ENCODE data around the gene SDHAF2.

The SDHAF2 gene

DNA sequence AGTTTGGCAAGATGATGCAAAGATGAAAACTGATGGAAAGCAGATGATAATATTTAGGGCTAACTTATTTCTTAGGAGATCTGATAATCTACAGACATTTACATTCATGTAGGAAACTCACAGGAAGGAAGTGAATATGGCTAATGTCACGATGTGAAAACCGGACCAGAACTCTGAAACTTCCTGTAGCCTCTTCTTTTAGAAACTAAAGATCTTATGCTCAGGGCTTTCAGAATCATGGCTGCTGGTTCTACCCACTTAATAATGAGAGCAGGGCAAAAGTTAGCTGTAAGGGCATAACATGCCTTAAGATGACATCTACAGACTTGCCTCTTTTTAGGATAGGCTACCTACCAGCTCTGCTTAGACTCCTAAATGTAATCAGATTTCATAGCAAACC lies 15.4 kb upstream of the SDHAF2 start:
- H3K4me1 ChIP-seq (ENCODE audit: low read length) = peaks cover 47% of the 10 kb centered on the region
- no peak overlapping the region for H2AFZ ChIP-seq (ENCODE audit: low read length)
- peak overlapping the region; percentile 47; the same call in 1 of the 2 replicates for H3K4me2 ChIP-seq (ENCODE audit: low read depth, low read length)
- H3K79me2 ChIP-seq (ENCODE audit: low read length) = peaks cover 75% of the 10 kb centered on the region
- peaks cover 34% of the 10 kb centered on the region for H3K36me3 ChIP-seq (replicated peaks; ENCODE audit: insufficient read depth, low read length)
- DNase-seq = peak; percentile 60
- H3F3A ChIP-seq (ENCODE audit: insufficient read depth, low read length) = peaks cover 27% of the 10 kb centered on the region
- H3K27me3 ChIP-seq (replicated peaks; ENCODE audit: insufficient read depth, low read length) = no peaks in the 10 kb centered on the region
- H3K9me2 ChIP-seq (replicated peaks; ENCODE audit: insufficient read depth, low read length) = no peaks in the 10 kb centered on the region
- H3K4me3 ChIP-seq (ENCODE audit: low read length) = no peak overlapping the region
- no peaks in the 10 kb centered on the region for H4K20me1 ChIP-seq (ENCODE audit: insufficient read depth, low read length)
- H3K27ac ChIP-seq (ENCODE audit: low read length) = peak overlapping the region; percentile 81
- peak overlapping the region; percentile 22; the same call in 1 of the 2 replicates for H3K9ac ChIP-seq (ENCODE audit: low read length)
- H3K9me3 ChIP-seq (replicated peaks; ENCODE audit: insufficient read depth, low read length) = no peaks in the 10 kb centered on the region
- TF ChIP-seq EZH2phosphoT487 (IDR thresholded peaks at IDR 0.05; ENCODE audit: low read length) (no peak), EZH2 (optimal IDR thresholded peaks at IDR 0.05; ENCODE audit: low read depth, low read length) (no peak)
- TF ChIP-seq, protein P1, sequence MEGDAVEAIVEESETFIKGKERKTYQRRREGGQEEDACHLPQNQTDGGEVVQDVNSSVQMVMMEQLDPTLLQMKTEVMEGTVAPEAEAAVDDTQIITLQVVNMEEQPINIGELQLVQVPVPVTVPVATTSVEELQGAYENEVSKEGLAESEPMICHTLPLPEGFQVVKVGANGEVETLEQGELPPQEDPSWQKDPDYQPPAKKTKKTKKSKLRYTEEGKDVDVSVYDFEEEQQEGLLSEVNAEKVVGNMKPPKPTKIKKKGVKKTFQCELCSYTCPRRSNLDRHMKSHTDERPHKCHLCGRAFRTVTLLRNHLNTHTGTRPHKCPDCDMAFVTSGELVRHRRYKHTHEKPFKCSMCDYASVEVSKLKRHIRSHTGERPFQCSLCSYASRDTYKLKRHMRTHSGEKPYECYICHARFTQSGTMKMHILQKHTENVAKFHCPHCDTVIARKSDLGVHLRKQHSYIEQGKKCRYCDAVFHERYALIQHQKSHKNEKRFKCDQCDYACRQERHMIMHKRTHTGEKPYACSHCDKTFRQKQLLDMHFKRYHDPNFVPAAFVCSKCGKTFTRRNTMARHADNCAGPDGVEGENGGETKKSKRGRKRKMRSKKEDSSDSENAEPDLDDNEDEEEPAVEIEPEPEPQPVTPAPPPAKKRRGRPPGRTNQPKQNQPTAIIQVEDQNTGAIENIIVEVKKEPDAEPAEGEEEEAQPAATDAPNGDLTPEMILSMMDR (IDR thresholded peaks at IDR 0.05; ENCODE audit: low read length) = no peak

DNA sequence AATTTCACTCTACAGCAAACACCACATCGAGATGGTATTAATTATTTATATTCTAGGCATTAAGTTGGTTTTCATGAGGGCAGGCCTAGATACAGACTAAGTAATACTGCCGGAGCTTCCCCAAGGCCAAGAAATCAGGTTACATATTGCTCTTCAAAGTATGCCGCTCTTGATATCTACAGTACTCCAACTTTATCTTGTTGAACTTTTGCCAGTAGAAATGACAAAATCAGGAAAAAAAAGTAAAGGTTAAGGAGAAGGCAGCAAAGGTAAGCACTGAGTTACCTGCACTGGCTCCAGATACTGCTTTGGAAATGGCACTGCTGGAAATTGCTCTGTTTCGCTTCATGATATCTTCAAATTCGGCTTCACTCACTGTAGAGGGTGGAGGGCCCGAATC lies 14.5 kb upstream of the SDHAF2 start:
- H3K27me3 ChIP-seq (replicated peaks; ENCODE audit: insufficient read depth, low read length) = no peaks in the 10 kb centered on the region
- H3K79me2 ChIP-seq (ENCODE audit: low read length) = peaks cover 77% of the 10 kb centered on the region
- H3K9me2 ChIP-seq (replicated peaks; ENCODE audit: insufficient read depth, low read length) = no peaks in the 10 kb centered on the region
- H3K9me3 ChIP-seq (replicated peaks; ENCODE audit: insufficient read depth, low read length) = no peaks in the 10 kb centered on the region
- TF ChIP-seq, protein P1 (IDR thresholded peaks at IDR 0.05; ENCODE audit: low read length) = no peak
- TF ChIP-seq EZH2phosphoT487 (IDR thresholded peaks at IDR 0.05; ENCODE audit: low read length) (no peak), EZH2 (optimal IDR thresholded peaks at IDR 0.05; ENCODE audit: low read depth, low read length) (no peak)
- peak overlapping the region; percentile 81; the same call in 1 of the 2 replicates for H3K27ac ChIP-seq (ENCODE audit: low read length)
- peaks cover 36% of the 10 kb centered on the region for H3K36me3 ChIP-seq (replicated peaks; ENCODE audit: insufficient read depth, low read length)
- no peak overlapping the region for H3K4me3 ChIP-seq (ENCODE audit: low read length)
- no peak for DNase-seq
- H3K4me1 ChIP-seq (ENCODE audit: low read length) = peaks cover 47% of the 10 kb centered on the region
- H4K20me1 ChIP-seq (ENCODE audit: insufficient read depth, low read length) = no peaks in the 10 kb centered on the region
- peak overlapping the region; percentile 47; the same call in 1 of the 2 replicates for H3K4me2 ChIP-seq (ENCODE audit: low read depth, low read length)
- H3F3A ChIP-seq (ENCODE audit: insufficient read depth, low read length) = peaks cover 31% of the 10 kb centered on the region
- no peak overlapping the region for H2AFZ ChIP-seq (ENCODE audit: low read length)
- no peak overlapping the region for H3K9ac ChIP-seq (ENCODE audit: low read length)

DNA sequence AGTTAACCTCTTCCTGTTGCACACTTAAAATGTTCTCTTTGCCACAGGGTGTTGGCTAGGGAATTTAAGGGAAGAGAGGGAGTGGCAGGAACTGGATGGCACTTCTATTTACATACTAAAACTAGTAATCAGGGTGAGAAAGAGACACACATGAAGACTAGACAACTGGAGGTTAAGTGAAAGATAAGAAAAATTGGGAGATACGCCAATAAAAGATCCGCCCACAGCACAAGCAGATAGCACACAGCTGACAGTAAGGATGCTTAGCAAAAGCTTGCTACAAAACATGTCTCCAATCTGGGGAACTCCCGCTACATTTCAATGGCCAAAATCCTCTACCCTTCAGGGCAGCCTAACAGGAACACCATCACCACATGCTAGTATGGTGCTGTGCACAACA lies 13.0 kb upstream of the SDHAF2 start:
- H3K4me2 ChIP-seq (ENCODE audit: low read depth, low read length) = no peak overlapping the region
- no peaks in the 10 kb centered on the region for H3K9me2 ChIP-seq (replicated peaks; ENCODE audit: insufficient read depth, low read length)
- no peak overlapping the region for H3K4me3 ChIP-seq (ENCODE audit: low read length)
- peaks cover 37% of the 10 kb centered on the region for H3K36me3 ChIP-seq (replicated peaks; ENCODE audit: insufficient read depth, low read length)
- peak overlapping the region; percentile 81; the same call in 1 of the 2 replicates for H3K27ac ChIP-seq (ENCODE audit: low read length)
- peaks cover 82% of the 10 kb centered on the region for H3K79me2 ChIP-seq (ENCODE audit: low read length)
- no peak overlapping the region for H2AFZ ChIP-seq (ENCODE audit: low read length)
- TF ChIP-seq EZH2 (optimal IDR thresholded peaks at IDR 0.05; ENCODE audit: low read depth, low read length) = no peak
- TF ChIP-seq EZH2phosphoT487 (IDR thresholded peaks at IDR 0.05; ENCODE audit: low read length) = no peak
- TF ChIP-seq, protein P1 (IDR thresholded peaks at IDR 0.05; ENCODE audit: low read length) = no peak
- H3F3A ChIP-seq (ENCODE audit: insufficient read depth, low read length) = peaks cover 31% of the 10 kb centered on the region
- H3K9ac ChIP-seq (ENCODE audit: low read length) = no peak overlapping the region
- no peaks in the 10 kb centered on the region for H3K9me3 ChIP-seq (replicated peaks; ENCODE audit: insufficient read depth, low read length)
- H3K4me1 ChIP-seq (ENCODE audit: low read length) = peaks cover 47% of the 10 kb centered on the region
- no peaks in the 10 kb centered on the region for H3K27me3 ChIP-seq (replicated peaks; ENCODE audit: insufficient read depth, low read length)
- H4K20me1 ChIP-seq (ENCODE audit: insufficient read depth, low read length) = no peaks in the 10 kb centered on the region
- no peak for DNase-seq
